Measurements from ENCODE around the gene PTPRN2. TPM values are rescaled to one million over a fixed set of nuclear protein-coding genes. Genes with fewer than 3 reads are reported as not detected.

The PTPRN2 gene
- polyA plus RNA-seq, 4 donors = 1.6 to 11.7 (median 4.0) TPM

DNA sequence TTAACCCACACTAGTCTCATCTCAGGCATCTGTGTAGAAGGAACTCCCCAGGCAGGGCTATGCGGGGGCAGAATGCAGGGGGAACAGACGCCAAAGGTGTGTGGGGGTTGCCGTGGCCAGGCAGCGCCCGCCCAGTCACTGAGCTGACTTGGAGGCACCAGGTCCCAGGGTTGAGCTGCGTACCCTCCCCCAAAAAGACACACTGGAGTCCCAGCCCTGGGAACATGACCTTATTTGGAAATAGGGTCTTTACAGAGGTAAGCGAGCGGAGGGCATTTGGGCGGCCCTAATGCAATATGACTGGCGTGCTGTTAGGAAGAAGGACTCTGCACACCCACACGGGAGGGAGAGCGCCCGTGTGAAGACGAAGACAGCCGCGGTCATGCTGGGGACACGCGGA, 976.3 kb downstream of the PTPRN2 start:
- no peak overlapping the region for H3K4me3 ChIP-seq (ENCODE audit: low read depth in 1 of 3, low read length in 3 of 3)
- H3K36me3 ChIP-seq (ENCODE audit: control insufficient read depth in 3 of 3, insufficient read depth in 2 of 3, low read depth in 1 of 3, low read length in 3 of 3) = no peaks in the 10 kb centered on the region
- DNase-seq (no peak), FAIRE-seq (no peak)
- no peak overlapping the region for H3K27ac ChIP-seq (ENCODE audit: low read depth in 1 of 3, low read length in 2 of 3)
- H3K9me3 ChIP-seq (ENCODE audit: control insufficient read depth in 2 of 2, insufficient read depth in 1 of 2, low read depth in 1 of 2, low read length in 1 of 2) = peaks cover 0 to 4% of the 10 kb centered on the region in 2 donors
- 89 to 97% (median 94%) methylated on average over 18 of the region's 18 CpGs for WGBS, 3 donors
- H3K27me3 ChIP-seq (ENCODE audit: control insufficient read depth in 3 of 3, insufficient read depth in 3 of 3, low read length in 3 of 3) = peaks cover 0 to 11% (median 0%) of the 10 kb centered on the region in 3 donors
- H3K4me1 ChIP-seq (ENCODE audit: control insufficient read depth in 3 of 3, insufficient read depth in 2 of 3, low read depth in 1 of 3, low read length in 2 of 3) = no peaks in the 10 kb centered on the region

DNA sequence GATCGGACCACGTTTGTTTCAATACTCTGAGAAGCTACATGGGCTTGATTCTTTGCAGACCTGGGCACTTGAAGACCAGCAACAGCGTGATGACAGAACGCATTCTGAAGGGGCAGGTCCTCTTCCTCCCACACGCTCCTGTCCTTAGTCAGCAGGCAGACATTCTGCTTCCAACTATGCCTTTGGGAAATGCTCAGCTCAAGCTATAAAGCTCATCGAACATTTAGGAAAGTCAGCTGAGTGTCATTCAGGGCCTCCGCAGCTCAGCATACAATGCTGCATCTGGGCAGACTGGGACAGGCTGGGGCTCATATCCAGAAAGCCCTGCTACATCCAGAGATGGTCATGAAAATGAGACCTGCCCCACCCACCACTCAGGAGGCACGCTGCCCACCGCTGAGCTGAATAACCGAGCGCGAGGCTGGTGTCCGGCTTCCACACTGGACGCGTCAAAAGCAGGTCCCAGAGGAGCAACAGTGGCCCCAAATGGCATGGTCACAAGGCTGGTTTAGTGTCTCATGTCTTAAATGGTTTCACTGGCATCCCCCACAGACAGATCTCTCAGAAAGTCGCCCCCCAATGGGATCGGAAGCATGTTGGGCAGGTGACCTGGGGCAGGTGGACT, 976.8 kb downstream of the PTPRN2 start:
- peaks cover 0 to 11% (median 0%) of the 10 kb centered on the region in 3 donors for H3K27me3 ChIP-seq (ENCODE audit: control insufficient read depth in 3 of 3, insufficient read depth in 3 of 3, low read length in 3 of 3)
- peaks cover 0 to 4% of the 10 kb centered on the region in 2 donors for H3K9me3 ChIP-seq (ENCODE audit: control insufficient read depth in 2 of 2, insufficient read depth in 1 of 2, low read depth in 1 of 2, low read length in 1 of 2)
- 88 to 94% (median 93%) methylated on average over 17 of the region's 17 CpGs for WGBS, 3 donors
- no peak overlapping the region for H3K27ac ChIP-seq (ENCODE audit: low read depth in 1 of 3, low read length in 2 of 3)
- no peak overlapping the region for H3K4me3 ChIP-seq (ENCODE audit: low read depth in 1 of 3, low read length in 3 of 3)
- H3K4me1 ChIP-seq (ENCODE audit: control insufficient read depth in 3 of 3, insufficient read depth in 2 of 3, low read depth in 1 of 3, low read length in 2 of 3) = no peaks in the 10 kb centered on the region
- no peak for FAIRE-seq
- H3K36me3 ChIP-seq (ENCODE audit: control insufficient read depth in 3 of 3, insufficient read depth in 2 of 3, low read depth in 1 of 3, low read length in 3 of 3) = no peaks in the 10 kb centered on the region
- DNase-seq = no peak

DNA sequence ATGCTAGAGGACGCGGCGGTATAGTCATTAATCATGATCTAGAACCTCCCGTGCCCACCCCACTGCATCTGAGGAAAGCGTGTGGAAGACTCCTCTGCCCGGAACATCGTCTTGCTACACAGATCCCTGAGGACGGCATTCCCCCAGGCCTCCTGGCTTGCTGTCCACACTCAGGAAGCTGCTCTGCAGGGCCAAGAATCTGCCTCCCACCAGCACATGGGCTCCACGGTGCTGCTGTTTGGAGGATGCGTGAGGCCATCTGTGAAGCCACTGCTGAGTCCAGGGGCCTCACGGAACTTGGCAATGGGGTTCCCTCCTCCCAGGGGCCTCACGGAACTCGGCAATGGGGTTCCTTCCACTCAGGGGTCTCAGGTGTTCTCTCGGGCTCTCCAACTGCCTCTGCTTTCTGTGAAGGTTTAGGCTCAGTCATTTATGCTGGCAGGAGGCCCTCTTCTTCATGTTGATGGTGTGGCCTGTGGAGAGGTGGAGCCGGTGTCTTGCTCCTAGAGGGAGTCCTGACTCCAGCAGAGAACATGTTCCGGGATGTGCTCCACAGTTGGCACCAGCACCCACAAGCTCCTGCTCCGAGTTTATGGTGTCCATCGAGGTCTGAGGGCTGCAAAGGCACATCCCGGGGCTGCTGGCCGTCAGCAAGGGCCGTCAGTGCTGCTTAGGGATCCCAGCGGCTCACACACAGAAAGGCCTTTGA, 977.5 kb downstream of the PTPRN2 start:
- FAIRE-seq = no peak
- H3K4me1 ChIP-seq (ENCODE audit: control insufficient read depth in 3 of 3, insufficient read depth in 2 of 3, low read depth in 1 of 3, low read length in 2 of 3) = no peaks in the 10 kb centered on the region
- WGBS, 3 donors = 90 to 93% (median 91%) methylated on average over 22 of the region's 22 CpGs

DNA sequence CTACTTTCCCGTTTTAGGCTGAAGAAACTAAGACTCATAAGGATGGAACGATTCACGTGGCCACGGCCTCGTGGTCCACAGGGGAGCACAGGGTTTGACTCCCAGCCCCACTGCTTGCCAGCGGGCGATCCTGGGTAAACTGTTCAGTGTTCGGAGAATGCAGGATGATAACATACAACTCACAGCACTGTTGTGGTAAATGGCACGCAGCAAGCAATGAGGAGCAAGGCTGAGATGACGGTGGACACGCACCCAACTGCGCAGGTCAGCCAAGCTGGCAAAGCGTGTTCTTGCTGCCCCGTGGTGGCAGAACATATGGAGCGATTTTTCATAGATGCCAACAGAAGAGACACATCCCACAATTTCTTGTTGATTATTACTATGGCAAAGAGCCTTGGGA, 978.1 kb downstream of the PTPRN2 start:
- Histone ChIP-seq H3K27ac (ENCODE audit: low read depth in 1 of 3, low read length in 2 of 3) (no peak overlapping the region), H3K27me3 (ENCODE audit: control insufficient read depth in 3 of 3, insufficient read depth in 3 of 3, low read length in 3 of 3) (peaks cover 0 to 6% (median 0%) of the 10 kb centered on the region in 3 donors), H3K9me3 (ENCODE audit: control insufficient read depth in 2 of 2, insufficient read depth in 1 of 2, low read depth in 1 of 2, low read length in 1 of 2) (peaks cover 0 to 4% of the 10 kb centered on the region in 2 donors), H3K4me1 (ENCODE audit: control insufficient read depth in 3 of 3, insufficient read depth in 2 of 3, low read depth in 1 of 3, low read length in 2 of 3) (no peaks in the 10 kb centered on the region), H3K4me3 (ENCODE audit: low read depth in 1 of 3, low read length in 3 of 3) (no peak overlapping the region), H3K36me3 (ENCODE audit: control insufficient read depth in 3 of 3, insufficient read depth in 2 of 3, low read depth in 1 of 3, low read length in 3 of 3) (no peaks in the 10 kb centered on the region)
- WGBS, 3 donors = 93 to 96% (median 95%) methylated on average over 15 of the region's 15 CpGs
- FAIRE-seq = no peak
- no peak for DNase-seq

More for the DNA sequence above, 977.5 kb downstream of the PTPRN2 start:
- no peak for DNase-seq
- H3K36me3 ChIP-seq (ENCODE audit: control insufficient read depth in 3 of 3, insufficient read depth in 2 of 3, low read depth in 1 of 3, low read length in 3 of 3) = no peaks in the 10 kb centered on the region
- no peak overlapping the region for H3K27ac ChIP-seq (ENCODE audit: low read depth in 1 of 3, low read length in 2 of 3)
- H3K9me3 ChIP-seq (ENCODE audit: control insufficient read depth in 2 of 2, insufficient read depth in 1 of 2, low read depth in 1 of 2, low read length in 1 of 2) = peaks cover 0 to 4% of the 10 kb centered on the region in 2 donors
- H3K27me3 ChIP-seq (ENCODE audit: control insufficient read depth in 3 of 3, insufficient read depth in 3 of 3, low read length in 3 of 3) = peaks cover 0 to 11% (median 0%) of the 10 kb centered on the region in 3 donors
- H3K4me3 ChIP-seq (ENCODE audit: low read depth in 1 of 3, low read length in 3 of 3) = no peak overlapping the region

DNA sequence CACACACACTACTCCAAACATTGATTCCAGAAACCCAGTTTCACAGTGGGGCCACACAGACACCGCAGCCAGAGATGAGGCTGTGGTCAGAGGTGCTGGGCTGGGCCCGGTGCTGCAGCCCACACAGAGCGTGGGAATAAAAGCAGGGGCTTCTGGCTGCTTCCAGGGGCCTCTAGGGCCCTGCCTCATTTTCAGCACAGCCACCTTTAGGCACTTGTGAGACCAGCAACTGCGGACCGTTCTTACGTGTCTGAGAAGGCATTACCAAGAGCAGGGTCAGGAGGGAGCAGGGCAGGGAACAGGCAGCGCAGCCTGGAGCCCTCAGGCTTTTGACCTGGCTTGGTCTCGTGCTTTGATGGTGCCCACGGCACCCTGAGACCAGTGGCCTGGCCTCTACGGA, 980.4 kb downstream of the PTPRN2 start:
- no peaks in the 10 kb centered on the region for H3K36me3 ChIP-seq (ENCODE audit: control insufficient read depth in 3 of 3, insufficient read depth in 2 of 3, low read depth in 1 of 3, low read length in 3 of 3)
- no peaks in the 10 kb centered on the region for H3K27me3 ChIP-seq (ENCODE audit: control insufficient read depth in 3 of 3, insufficient read depth in 3 of 3, low read length in 3 of 3)
- 81 to 89% (median 84%) methylated on average over 10 of the region's 10 CpGs for WGBS, 3 donors
- H3K27ac ChIP-seq (ENCODE audit: low read depth in 1 of 3, low read length in 2 of 3) = no peak overlapping the region
- DNase-seq (no peak), FAIRE-seq (no peak)
- no peaks in the 10 kb centered on the region for H3K4me1 ChIP-seq (ENCODE audit: control insufficient read depth in 3 of 3, insufficient read depth in 2 of 3, low read depth in 1 of 3, low read length in 2 of 3)
- peaks cover 0 to 4% of the 10 kb centered on the region in 2 donors for H3K9me3 ChIP-seq (ENCODE audit: control insufficient read depth in 2 of 2, insufficient read depth in 1 of 2, low read depth in 1 of 2, low read length in 1 of 2)
- no peak overlapping the region for H3K4me3 ChIP-seq (ENCODE audit: low read depth in 1 of 3, low read length in 3 of 3)

DNA sequence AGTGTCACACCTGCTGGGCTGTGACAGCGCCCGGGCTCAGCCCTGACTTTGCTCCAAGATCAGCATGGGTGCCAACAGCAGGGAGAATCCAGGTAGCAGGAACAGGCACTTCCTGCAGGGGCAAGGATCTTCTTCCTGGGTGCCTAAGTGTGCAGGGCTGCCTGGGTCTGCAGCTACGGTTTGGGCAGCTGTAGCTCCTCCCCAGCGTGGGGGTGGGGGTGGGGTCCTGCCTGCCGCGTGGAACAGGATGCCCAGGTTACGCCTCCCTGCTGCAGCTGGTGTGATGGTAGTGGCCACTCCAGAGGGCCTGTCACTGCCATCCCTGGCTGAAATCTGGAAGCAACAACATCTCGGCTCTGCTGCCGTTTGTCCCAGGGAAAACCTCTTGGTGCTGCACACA, 981.5 kb downstream of the PTPRN2 start:
- Histone ChIP-seq H3K4me3 (ENCODE audit: low read depth in 1 of 3, low read length in 3 of 3) (no peak overlapping the region), H3K36me3 (ENCODE audit: control insufficient read depth in 3 of 3, insufficient read depth in 2 of 3, low read depth in 1 of 3, low read length in 3 of 3) (no peaks in the 10 kb centered on the region), H3K27me3 (ENCODE audit: control insufficient read depth in 3 of 3, insufficient read depth in 3 of 3, low read length in 3 of 3) (no peaks in the 10 kb centered on the region), H3K9me3 (ENCODE audit: control insufficient read depth in 2 of 2, insufficient read depth in 1 of 2, low read depth in 1 of 2, low read length in 1 of 2) (peaks cover 0 to 4% of the 10 kb centered on the region in 2 donors), H3K27ac (ENCODE audit: low read depth in 1 of 3, low read length in 2 of 3) (no peak overlapping the region), H3K4me1 (ENCODE audit: control insufficient read depth in 3 of 3, insufficient read depth in 2 of 3, low read depth in 1 of 3, low read length in 2 of 3) (no peaks in the 10 kb centered on the region)
- WGBS, 3 donors = 47 to 61% (median 49%) methylated on average over 9 of the region's 9 CpGs
- no peak for DNase-seq
- FAIRE-seq = no peak

DNA sequence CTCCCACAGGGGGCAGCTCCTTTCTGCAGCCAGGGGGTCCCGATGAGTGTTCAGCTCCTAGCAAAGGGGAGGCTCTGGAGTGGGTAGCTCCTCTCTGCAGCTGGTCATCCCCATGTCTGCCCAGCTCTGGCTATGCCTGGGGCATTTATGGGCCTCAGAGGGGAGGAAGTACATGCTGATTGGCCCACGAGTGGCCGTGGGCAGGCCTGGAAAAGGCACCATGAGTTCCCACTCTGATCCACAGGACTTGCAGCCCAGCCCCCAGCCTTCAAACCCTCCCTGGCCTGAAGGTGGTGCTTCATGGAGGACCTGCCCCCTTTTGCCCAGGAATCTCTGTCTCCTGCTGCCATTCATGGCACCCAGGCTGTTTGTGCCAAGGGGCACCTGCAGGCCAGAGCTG, 982.0 kb downstream of the PTPRN2 start:
- WGBS, 3 donors = 71 to 79% (median 79%) methylated on average over 3 of the region's 3 CpGs
- H3K27me3 ChIP-seq (ENCODE audit: control insufficient read depth in 3 of 3, insufficient read depth in 3 of 3, low read length in 3 of 3) = no peaks in the 10 kb centered on the region
- no peak overlapping the region for H3K27ac ChIP-seq (ENCODE audit: low read depth in 1 of 3, low read length in 2 of 3)
- peaks cover 0 to 4% of the 10 kb centered on the region in 2 donors for H3K9me3 ChIP-seq (ENCODE audit: control insufficient read depth in 2 of 2, insufficient read depth in 1 of 2, low read depth in 1 of 2, low read length in 1 of 2)
- no peak for FAIRE-seq
- no peak overlapping the region for H3K4me3 ChIP-seq (ENCODE audit: low read depth in 1 of 3, low read length in 3 of 3)
- H3K4me1 ChIP-seq (ENCODE audit: control insufficient read depth in 3 of 3, insufficient read depth in 2 of 3, low read depth in 1 of 3, low read length in 2 of 3) = no peaks in the 10 kb centered on the region
- no peaks in the 10 kb centered on the region for H3K36me3 ChIP-seq (ENCODE audit: control insufficient read depth in 3 of 3, insufficient read depth in 2 of 3, low read depth in 1 of 3, low read length in 3 of 3)
- DNase-seq = no peak

DNA sequence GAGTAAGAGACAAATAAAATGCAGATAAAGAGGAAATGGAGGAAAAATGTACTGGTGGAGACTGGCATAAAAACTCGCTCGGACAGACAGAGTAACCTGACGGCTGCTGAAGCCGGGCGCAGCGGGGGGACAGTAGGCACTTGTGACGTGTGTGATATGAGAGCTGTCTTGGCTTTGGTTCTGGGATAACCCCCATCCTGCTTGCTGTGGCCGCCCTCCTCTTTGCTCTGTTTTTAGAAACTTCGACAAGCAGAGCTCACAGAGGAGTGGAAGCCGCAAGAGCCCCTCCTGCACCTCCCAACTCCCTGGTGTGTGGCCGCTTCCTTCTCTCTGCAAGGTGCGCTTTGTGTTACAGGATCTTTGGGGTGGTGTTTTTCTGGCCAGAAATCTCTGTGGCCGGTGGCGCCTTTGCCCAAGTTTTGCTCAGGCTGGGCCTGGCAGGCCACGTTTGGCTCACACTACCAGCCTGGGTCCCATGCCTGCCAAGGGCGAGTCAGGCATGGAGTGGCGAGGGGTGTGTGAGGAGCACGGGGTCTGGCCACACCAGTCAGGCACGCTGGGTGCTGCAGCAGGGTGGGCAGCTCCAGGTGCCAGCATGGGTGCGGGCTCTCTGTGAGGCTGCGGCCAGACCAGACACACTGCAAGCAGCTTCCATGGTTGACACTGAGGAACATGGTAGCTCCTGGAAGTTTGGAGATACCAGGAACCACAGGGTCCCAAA, 982.8 kb downstream of the PTPRN2 start:
- H3K27ac ChIP-seq (ENCODE audit: low read depth in 1 of 3, low read length in 2 of 3) = no peak overlapping the region
- DNase-seq (no peak), FAIRE-seq (no peak)
- H3K9me3 ChIP-seq (ENCODE audit: control insufficient read depth in 2 of 2, insufficient read depth in 1 of 2, low read depth in 1 of 2, low read length in 1 of 2) = peaks cover 0 to under 1% of the 10 kb centered on the region in 2 donors
- H3K4me1 ChIP-seq (ENCODE audit: control insufficient read depth in 3 of 3, insufficient read depth in 2 of 3, low read depth in 1 of 3, low read length in 2 of 3) = no peaks in the 10 kb centered on the region
- H3K4me3 ChIP-seq (ENCODE audit: low read depth in 1 of 3, low read length in 3 of 3) = no peak overlapping the region
- H3K27me3 ChIP-seq (ENCODE audit: control insufficient read depth in 3 of 3, insufficient read depth in 3 of 3, low read length in 3 of 3) = no peaks in the 10 kb centered on the region
- WGBS, 3 donors = 92% methylated on average over 21 of the region's 21 CpGs
- H3K36me3 ChIP-seq (ENCODE audit: control insufficient read depth in 3 of 3, insufficient read depth in 2 of 3, low read depth in 1 of 3, low read length in 3 of 3) = no peaks in the 10 kb centered on the region
